ENCODE results near the gene MARK2.

Gene MARK2

GRCh38 chr11:63829823-63830489, 9.0 kb upstream of the MARK2 start:
- no peak overlapping the region for H3K4me3 ChIP-seq (ENCODE audit: low read depth, low read length)
- peak; percentile 29 for TF ChIP-seq CTCF (IDR thresholded peaks at IDR 0.05; ENCODE audit: insufficient read depth, low read depth, low read length, missing control alignments)
- peak; percentile 28 for DNase-seq (ENCODE audit: low read depth)

GRCh38 chr11:63831326-63831725, 7.6 kb upstream of the MARK2 start:
- no peak overlapping the region for H3K4me3 ChIP-seq (ENCODE audit: low read depth, low read length)
- no peak for TF ChIP-seq CTCF (IDR thresholded peaks at IDR 0.05; ENCODE audit: insufficient read depth, low read depth, low read length, missing control alignments)
- no peak for DNase-seq (ENCODE audit: low read depth)

GRCh38 chr11:63832336-63832735, 6.6 kb upstream of the MARK2 start:
- no peak overlapping the region for H3K4me3 ChIP-seq (ENCODE audit: low read depth, low read length)
- TF ChIP-seq CTCF (IDR thresholded peaks at IDR 0.05; ENCODE audit: insufficient read depth, low read depth, low read length, missing control alignments): no peak
- DNase-seq (ENCODE audit: low read depth): no peak

- TF ChIP-seq CTCF (IDR thresholded peaks at IDR 0.05; ENCODE audit: insufficient read depth, low read depth, low read length, missing control alignments): no peak
- H3K4me3 ChIP-seq (ENCODE audit: low read depth, low read length): no peak overlapping the region
- no peak for DNase-seq (ENCODE audit: low read depth)
Measured at GRCh38 chr11:63833048-63833447, 5.9 kb upstream of the MARK2 start.

- no peak for DNase-seq (ENCODE audit: low read depth)
- H3K4me3 ChIP-seq (ENCODE audit: low read depth, low read length): no peak overlapping the region
- no peak for TF ChIP-seq CTCF (IDR thresholded peaks at IDR 0.05; ENCODE audit: insufficient read depth, low read depth, low read length, missing control alignments)
Measured at GRCh38 chr11:63834535-63835157, 4.3 kb upstream of the MARK2 start.

- no peak for TF ChIP-seq CTCF (IDR thresholded peaks at IDR 0.05; ENCODE audit: insufficient read depth, low read depth, low read length, missing control alignments)
- no peak for DNase-seq (ENCODE audit: low read depth)
- no peak overlapping the region for H3K4me3 ChIP-seq (ENCODE audit: low read depth, low read length)
Measured at GRCh38 chr11:63835158-63835545, 3.8 kb upstream of the MARK2 start.

Measured in GM12865 (cell line).